AG09319 (cell line): ENCODE results near the gene SLC7A6.
"Not testable (repeated sequence)": the region's sequence is repeated elsewhere in the genome, so short reads cannot be mapped to it uniquely, and the experiment has no call there.

Experiments
- DNase-seq: peaks from one replicate; pipeline ENCODE4 v3.0.0-alpha.2; 2010; ENCODE audit warnings: low read depth; ENCODE audit errors: extremely low read depth
- TF ChIP-seq, protein P1 (sequence below): IDR thresholded peaks from 2 replicates; pipeline ENCODE4 v1.5.1; 2011; ENCODE audit warnings: low read depth, mild to moderate bottlenecking, inconsistent platforms, low read length, moderate library complexity

The SLC7A6 gene

DNA sequence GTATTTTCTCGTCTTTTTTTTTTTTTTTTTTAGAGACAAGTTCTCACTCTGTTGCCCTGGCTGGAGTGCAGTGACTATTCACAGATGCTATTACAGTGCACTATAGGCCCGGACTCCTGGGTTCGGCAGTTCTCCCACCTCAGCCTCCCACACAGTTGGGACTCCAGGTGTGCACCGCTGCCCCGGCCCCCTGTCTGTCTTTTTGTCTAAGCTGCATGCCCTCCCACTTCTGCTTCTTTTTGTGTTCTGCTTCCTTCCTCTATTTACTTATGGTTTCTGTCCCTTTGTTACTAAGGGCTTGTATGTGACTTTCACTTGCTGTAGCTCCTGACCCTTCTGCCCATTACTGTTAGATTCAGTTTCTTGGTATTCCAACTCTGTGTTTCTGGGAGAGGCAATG, 20.5 kb downstream of the SLC7A6 start:
- TF ChIP-seq, protein P1, sequence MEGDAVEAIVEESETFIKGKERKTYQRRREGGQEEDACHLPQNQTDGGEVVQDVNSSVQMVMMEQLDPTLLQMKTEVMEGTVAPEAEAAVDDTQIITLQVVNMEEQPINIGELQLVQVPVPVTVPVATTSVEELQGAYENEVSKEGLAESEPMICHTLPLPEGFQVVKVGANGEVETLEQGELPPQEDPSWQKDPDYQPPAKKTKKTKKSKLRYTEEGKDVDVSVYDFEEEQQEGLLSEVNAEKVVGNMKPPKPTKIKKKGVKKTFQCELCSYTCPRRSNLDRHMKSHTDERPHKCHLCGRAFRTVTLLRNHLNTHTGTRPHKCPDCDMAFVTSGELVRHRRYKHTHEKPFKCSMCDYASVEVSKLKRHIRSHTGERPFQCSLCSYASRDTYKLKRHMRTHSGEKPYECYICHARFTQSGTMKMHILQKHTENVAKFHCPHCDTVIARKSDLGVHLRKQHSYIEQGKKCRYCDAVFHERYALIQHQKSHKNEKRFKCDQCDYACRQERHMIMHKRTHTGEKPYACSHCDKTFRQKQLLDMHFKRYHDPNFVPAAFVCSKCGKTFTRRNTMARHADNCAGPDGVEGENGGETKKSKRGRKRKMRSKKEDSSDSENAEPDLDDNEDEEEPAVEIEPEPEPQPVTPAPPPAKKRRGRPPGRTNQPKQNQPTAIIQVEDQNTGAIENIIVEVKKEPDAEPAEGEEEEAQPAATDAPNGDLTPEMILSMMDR: no peak
- no peak for DNase-seq

DNA sequence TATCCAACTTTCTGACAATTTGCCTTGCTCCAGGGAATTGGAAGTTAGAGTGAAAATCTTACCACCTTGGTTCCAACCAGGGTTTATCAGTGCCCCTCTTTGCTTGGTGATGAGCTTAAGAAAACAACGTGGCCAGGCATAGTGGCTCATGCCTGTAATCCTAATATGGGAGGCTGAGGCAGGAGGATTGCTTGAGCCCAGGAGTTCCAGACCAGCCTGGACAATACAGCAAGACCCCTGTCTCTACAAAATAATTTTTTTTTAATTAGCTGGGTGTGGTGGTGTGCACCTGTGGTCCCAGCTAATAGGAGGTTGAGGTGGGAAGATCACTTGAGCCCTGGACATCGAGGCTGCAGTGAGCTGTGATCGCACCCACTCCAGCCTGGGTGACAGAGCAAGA, 21.4 kb downstream of the SLC7A6 start:
- DNase-seq: no peak
- TF ChIP-seq, protein P1: no peak

DNA sequence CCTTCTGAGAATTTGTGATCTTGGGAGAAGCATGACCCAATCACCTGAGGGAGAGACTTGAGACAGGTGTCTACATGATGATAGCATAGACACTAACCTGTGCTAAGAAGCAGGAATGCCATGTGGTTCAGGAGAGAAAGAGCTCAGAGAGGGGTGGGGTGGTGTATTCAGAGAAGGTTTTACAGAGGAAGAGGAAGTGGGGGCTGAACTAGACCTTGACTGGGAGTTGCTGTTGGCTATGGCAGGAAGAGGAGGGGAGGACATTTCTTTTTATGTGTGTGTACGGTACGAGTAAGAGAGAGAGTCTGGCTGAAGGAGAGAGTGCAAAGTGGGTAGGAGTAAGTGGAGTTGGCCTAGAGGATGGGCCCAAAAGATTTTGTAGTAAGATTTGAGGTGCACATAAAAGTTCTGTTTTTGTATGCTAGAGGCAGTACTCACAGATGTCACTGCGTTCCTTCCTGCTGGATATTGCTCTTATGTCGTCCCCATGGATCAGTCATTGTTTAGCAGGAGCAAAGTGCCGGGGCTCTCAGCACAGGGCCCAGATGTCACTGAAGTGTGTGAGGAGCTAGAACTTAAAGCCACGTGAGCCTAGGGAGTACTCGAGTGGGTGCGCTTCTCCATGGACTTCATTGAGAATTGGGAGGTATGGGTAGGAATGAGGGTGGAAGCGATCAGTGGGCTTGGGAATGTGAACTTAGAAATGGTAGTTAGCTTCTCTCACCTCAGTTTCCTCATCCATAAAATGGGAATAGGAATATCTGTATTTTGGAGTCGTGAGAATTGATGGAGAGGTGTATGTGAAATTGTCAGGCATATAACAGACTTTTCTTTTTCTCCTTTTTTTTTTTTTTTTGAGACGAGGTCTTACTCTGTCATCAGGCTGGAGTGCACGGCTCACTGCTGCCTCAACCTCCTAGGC, 22.1 kb downstream of the SLC7A6 start:
- no peak for DNase-seq
- TF ChIP-seq, protein P1: no peak

DNA sequence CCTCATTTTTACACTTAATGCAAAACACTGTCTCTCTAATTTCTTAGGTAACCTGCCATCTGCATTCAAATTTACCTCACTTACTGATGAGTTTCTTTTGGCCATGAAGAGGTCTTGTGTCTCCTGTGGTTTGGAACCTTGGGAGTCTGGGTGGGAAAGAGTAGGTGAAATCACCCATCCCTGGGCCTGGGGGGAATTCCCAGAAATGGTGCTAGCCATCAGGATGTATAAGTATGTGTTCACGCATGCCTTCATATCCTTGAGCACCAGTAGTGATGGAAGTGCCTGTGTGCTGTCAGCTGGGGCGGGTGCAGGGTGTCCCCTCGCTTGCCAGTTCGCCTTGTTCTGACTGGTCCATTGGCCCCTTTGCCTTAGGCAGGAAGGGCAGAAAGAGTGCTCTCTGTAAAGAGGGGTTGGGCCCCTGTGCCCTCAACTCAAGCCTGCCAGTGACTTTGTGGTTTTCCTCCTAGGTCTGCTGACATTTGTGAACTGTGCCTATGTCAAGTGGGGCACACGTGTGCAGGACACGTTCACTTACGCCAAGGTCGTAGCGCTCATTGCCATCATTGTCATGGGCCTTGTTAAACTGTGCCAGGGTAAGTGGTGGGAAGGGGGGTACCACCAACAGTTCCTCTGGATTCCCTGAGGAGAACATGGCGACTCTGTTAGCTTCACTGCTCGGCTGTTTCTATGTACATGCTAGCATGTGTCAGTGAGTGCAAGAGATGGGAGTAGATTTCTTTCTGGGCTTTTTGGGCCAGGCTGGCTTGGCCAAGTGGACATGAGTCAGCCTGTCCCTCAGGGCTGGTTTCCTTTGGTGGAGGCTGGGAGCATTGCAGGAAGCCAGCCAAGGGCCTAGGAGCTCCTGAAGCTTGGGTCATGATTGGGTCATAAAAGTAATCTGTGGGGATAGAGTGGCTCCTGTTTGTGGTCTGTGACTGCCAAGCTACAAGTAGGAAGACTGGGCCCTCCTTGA, 23.2 kb downstream of the SLC7A6 start:
- TF ChIP-seq, protein P1: no peak

DNA sequence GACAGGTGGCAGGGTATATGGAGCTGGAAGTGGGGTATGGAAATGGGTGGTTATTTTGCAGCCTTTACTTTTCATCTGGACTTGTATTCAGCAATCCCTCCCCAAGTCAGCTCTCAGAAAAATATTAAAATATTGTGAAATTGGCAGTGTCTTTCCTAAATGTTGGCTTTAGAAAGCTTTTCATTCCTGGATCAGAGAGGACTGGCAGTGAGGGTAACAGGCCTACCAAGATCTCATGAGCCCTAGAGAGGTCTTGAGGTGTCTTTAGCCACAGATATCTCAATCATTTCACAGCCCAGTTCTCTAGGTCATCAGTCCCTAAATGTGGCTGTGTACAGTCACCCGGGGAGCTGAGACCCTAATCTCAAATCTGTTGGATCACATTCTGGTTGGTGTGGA, 23.9 kb downstream of the SLC7A6 start:
- DNase-seq: no peak
- TF ChIP-seq, protein P1: no peak

More for the DNA sequence above, 23.2 kb downstream of the SLC7A6 start:
- DNase-seq: peak; percentile 84

DNA sequence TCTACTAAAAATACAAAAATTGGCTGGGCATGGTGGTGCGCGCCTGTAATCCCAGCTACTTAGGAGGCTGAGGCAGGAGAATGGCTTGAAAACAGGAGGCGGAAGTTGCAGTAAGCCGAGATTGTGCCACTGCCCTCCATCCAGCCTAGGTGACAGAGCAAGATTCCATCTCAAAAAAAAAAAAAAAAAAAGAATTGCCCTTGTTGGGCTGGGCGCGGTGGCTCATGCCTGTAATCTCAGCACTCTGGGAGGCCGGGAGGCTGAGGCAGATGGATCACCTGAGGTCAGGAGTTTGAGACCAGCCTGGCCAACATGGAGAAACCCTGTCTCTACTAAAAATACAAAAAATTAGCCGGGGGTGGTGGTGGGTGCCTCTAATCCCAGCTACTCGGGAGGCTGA, 24.5 kb downstream of the SLC7A6 start:
- DNase-seq: not testable (repeated sequence)

DNA sequence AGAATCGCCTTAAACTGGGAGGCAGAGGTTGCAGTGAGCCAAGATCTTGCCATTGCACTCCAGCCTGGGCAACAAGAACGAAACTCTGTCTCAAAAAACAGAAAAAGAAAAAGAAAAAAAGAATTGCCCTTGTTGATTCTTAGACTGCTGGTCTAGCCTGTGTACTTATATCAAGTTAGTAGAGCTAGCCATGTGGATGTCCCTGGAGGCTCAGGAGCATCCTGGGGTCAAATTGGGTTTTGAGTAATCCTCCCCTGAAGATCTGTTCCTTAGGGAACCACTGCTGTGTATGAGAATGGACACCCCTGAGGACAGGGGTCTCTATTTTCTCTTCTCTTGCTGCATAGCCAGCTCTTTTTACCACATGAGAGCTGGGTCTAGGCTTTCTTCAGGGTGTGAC, 24.9 kb downstream of the SLC7A6 start:
- DNase-seq: no peak
- TF ChIP-seq, protein P1: no peak
